WTC11 (cell line): Measurements from ENCODE around the gene IFT122.

ENCODE experiments used
- AFF4 ChIP-seq: sonication (generic); formaldehyde crosslinking; IDR thresholded peaks from 2 replicates; pipeline ENCODE4 v1.8.1; 2023; ENCODE audit warnings: mild to moderate bottlenecking, missing genetic modification reagents, borderline replicate concordance
- CTCF ChIP-seq: fragments of 200-600 bp; IDR thresholded peaks from 2 replicates; pipeline ENCODE4 v1.8.0; 2022; ENCODE audit warnings: antibody characterized with exemption
- GABPB1 ChIP-seq: sonication (generic); formaldehyde crosslinking; IDR thresholded peaks from 2 replicates; pipeline ENCODE4 v1.8.1; 2023; ENCODE audit warnings: mild to moderate bottlenecking, missing genetic modification reagents
- JUN ChIP-seq: sonication (generic); formaldehyde crosslinking; IDR thresholded peaks from 2 replicates; pipeline ENCODE4 v1.8.0; 2023; ENCODE audit warnings: mild to moderate bottlenecking, missing genetic modification reagents
- MAX ChIP-seq: sonication (generic); formaldehyde crosslinking; IDR thresholded peaks from 2 replicates; pipeline ENCODE4 v1.8.0; 2022; ENCODE audit warnings: mild to moderate bottlenecking, missing genetic modification reagents
- MLX ChIP-seq: sonication (generic); formaldehyde crosslinking; IDR thresholded peaks from 2 replicates; pipeline ENCODE4 v1.8.1; 2023; ENCODE audit warnings: mild to moderate bottlenecking, missing genetic modification reagents, moderate library complexity
- NR3C1 ChIP-seq: sonication (generic); formaldehyde crosslinking; conservative IDR thresholded peaks from 2 replicates; pipeline ENCODE4 v1.8.1; 2023; ENCODE audit warnings: low read depth, mild to moderate bottlenecking, missing genetic modification reagents
- USF1 ChIP-seq: sonication (generic); formaldehyde crosslinking; IDR thresholded peaks from 2 replicates; pipeline ENCODE4 v1.8.0; 2022; ENCODE audit warnings: mild to moderate bottlenecking, missing genetic modification reagents
- ZNF317 ChIP-seq: sonication (generic); formaldehyde crosslinking; IDR thresholded peaks from 2 replicates; pipeline ENCODE4 v1.8.1; 2023; ENCODE audit warnings: low read depth, mild to moderate bottlenecking, moderate library complexity, missing genetic modification reagents, borderline replicate concordance

DNA sequence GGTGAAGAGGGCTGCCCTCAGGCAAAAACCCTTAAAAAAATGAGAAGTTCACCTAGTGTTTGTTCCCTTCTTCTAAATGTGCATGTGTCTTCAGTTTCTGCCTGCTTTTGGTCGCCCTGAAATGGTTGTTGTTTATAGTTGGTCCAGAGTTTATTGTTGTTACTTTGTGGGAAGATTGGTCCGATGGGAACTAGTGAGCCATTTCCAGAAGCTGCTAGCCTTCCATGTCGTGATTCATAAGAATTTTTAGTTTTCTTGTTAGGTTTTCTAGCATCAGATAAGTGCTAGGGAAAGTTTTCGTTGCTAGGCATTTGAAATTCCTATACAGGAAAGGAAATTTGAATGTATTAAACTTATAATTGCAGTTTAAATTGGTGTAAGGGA lies 33.7 kb downstream of the IFT122 start:
- no peak for TF ChIP-seq CTCF
- no peak for TF ChIP-seq NR3C1 (CRISPR knock-in tag)
- no peak for TF ChIP-seq AFF4 (CRISPR knock-in tag)
- no peak for TF ChIP-seq MAX (CRISPR knock-in tag)
- no peak for TF ChIP-seq USF1
- TF ChIP-seq JUN: no peak
- TF ChIP-seq ZNF317 (CRISPR knock-in tag): no peak
- TF ChIP-seq GABPB1 (CRISPR knock-in tag): no peak
- TF ChIP-seq MLX (CRISPR knock-in tag): no peak
